AG09319 (cell line): Measurements from ENCODE around the gene GPR78.

Experiments
- DNase-seq: peaks from one replicate; pipeline ENCODE4 v3.0.0-alpha.2; 2010; ENCODE audit warnings: low read depth; ENCODE audit errors: extremely low read depth
- TF ChIP-seq, protein P1 (sequence below): IDR thresholded peaks from 2 replicates; pipeline ENCODE4 v1.5.1; 2011; ENCODE audit warnings: low read depth, mild to moderate bottlenecking, inconsistent platforms, low read length, moderate library complexity

Gene GPR78

DNA sequence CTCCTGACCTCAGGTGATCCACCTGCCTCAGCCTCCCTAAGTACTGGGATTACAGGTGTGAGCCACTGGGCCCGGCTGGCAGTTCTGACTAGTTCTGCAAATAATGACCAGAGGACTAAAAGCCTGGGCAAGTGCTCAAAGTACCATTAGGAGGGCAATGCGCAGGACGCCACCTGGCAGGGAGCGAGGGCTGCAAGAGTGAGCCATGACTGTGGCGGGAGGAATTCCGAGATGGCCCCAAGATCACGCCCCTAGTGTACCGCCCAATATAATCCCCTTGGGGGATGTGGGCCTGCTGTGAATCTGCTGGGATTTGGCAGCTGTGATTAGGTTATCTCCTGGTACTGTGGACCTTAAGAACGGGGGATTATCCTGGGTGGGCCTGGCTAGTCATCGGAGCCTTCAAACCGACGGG, 26.2 kb upstream of the GPR78 start:
- no peak for DNase-seq
- TF ChIP-seq, protein P1, sequence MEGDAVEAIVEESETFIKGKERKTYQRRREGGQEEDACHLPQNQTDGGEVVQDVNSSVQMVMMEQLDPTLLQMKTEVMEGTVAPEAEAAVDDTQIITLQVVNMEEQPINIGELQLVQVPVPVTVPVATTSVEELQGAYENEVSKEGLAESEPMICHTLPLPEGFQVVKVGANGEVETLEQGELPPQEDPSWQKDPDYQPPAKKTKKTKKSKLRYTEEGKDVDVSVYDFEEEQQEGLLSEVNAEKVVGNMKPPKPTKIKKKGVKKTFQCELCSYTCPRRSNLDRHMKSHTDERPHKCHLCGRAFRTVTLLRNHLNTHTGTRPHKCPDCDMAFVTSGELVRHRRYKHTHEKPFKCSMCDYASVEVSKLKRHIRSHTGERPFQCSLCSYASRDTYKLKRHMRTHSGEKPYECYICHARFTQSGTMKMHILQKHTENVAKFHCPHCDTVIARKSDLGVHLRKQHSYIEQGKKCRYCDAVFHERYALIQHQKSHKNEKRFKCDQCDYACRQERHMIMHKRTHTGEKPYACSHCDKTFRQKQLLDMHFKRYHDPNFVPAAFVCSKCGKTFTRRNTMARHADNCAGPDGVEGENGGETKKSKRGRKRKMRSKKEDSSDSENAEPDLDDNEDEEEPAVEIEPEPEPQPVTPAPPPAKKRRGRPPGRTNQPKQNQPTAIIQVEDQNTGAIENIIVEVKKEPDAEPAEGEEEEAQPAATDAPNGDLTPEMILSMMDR, result no peak

DNA sequence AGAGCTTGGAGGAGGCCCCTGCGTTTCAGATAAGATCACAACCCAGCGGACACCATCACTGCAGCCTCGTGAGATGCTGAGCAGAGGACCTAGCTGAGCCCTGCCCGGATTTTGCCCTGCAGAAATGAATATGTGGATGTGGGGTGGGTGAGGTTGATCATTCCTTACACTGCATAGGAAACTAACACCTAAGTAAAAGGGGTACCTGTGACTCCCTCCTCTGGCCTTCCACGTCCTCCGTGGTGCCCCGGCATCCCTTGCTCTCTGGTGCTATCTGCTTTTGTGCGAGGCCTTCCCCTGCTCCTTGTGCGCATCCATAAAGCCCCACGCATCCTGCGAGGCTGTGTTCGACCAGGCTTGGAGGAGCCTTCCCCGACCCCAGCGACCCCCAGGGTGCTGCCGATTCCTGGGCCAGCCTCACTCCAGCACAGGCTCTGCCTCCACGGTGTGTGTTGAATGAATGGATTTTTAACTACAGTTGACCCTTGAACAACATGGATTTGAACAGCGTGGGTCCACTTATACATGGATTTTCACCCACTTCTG, 25.6 kb upstream of the GPR78 start:
- DNase-seq, result no peak
- TF ChIP-seq, protein P1, result no peak

DNA sequence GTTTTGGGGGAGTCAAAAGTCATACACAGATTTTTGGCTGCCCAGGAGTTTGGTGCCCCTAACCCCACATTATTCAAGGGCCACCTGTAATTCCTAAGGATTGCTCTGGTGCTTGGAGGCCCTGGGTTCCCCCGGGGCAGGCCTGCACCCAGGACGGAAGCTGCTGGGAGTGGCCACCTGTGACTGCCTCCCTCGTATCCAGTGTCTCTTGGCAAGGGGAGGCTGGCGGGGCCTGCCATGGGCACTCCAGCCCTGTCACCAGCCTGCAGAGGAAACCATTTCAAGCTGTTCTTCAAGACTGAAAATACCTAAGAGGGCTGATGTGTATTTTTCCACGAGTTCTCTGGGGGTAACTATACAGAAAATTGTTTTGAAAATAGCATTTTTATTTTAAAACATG, 24.5 kb upstream of the GPR78 start:
- TF ChIP-seq, protein P1, result no peak
- no peak for DNase-seq

DNA sequence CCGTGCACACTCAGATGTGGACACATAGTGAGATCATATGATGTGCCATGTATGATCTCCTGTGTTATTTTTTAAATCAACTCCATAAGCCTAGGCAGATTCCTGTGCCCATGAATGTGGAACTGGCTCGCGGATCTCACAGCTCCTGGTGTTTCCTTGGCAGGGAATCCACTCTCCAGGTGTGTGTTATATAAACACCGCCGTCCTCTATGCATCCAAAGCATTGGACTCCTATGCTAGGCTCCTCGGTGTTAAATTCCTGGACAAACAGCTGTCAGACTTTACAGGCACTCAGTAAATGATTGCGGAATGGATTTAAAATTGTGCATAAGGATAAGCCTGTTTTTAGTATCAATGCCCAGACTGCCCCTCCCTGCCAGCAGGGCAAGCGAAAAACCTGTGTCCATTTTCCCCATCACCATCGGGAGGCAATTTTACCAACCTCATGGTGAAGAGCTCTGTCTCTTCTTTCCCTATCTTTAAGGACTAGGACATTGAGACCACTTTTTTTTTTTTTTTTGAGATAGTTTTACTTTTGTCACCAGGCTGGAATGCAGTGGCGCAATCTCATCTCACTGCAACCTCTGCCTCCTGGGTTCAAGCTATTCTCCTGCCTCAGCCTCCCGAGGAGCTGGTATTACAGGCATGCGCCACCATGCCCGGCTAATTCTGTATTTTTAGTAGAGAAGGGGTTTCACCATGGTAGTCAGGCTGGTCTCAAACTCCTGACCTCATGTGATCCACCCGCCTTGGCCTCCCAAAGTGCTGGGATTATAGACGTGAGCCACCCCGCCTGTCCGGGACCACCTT, 23.6 kb upstream of the GPR78 start:
- TF ChIP-seq, protein P1, result no peak
- no peak for DNase-seq

DNA sequence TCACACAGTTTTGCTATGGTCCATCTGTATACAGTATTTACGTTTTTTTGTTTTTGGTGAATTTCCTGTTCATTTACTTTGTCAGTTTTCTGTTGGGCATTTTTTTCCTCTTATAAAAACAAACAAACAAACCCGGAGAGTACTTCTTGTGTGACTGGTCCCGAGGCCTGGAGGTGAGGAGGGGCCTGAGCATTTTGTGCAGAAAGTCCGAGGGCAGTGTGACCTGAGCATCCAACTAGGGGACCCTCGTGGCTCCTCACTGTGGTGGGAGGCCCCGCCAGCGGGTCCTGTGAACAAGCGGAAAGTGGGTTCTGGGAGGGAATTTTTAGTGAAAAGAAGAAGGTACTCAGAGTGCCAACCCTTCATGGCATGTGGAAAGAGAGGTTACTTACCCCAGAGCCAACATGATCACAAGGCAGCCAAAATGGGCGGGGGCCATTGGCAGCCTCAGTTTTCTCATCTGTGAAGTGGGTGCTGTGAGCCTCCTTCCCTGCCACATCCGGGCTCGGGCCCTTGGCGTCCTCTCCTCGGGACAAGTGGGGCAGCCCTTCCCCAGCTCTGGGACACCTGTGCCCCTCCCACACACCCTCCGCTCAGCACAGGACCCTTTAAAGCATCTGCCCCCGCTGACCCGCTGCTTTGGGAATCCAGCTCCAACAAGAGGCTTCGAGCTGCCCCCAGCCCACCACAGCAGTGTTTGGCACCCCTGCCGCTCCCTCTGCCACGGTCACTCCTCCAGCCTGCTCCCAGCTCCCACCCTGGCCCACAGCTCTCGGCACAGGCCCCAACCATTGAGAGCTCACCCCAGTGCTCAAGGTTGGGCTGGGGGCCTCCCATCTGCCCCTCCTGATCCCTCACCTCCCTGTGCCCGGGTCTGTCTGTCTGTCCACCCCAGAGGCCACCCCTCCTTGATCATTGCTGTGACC, 22.8 kb upstream of the GPR78 start:
- TF ChIP-seq, protein P1, result no peak
- DNase-seq, result no peak

DNA sequence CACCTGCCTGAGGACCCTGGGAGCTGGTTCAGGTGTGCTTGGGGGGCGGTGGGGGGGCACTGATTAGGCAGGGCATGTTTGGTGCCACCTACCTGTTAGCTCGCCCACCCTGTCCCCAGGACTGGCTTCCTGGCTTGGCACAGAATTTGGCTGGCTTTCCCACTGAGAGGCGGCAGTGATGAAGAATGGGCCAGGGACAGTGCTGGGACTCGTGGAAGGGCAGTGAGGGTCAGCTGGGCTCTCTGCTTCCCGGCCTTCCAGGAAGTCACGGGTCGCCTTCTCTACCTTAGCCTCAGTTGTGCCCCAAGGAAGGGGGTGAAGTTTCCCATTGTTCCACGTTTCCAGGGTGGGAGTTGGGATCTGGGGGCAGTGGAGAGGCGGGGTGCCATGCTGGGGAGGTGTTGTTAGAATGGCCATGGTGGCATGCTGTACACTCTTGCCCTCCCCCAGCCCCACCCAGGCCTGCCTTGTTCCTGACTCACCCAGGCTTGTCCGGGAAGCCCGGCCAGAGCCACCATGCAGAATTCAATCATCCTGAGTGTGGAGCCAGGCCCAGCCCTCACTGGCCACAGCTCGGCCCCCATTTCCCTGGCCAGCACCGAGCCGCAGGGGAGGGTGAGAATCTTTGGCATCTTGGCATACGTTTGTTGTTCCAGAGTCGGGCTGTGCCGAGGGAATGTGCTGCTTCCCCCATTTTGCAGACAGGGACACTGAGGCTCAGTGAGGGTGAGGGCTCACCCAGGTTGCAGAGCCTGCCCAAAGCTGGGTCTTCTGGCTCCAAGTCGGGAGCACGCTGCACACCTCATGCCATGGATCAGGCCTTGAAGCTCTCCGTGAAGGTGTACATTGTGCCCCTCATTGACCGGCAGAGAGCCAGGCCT, 21.9 kb upstream of the GPR78 start:
- TF ChIP-seq, protein P1, result no peak
- no peak for DNase-seq
